GM23248 (cell line): Measurements from ENCODE around the gene BIRC6. TPM values are rescaled to one million over a fixed set of nuclear protein-coding genes. Genes with fewer than 3 reads are reported as not detected.

Experiments
- DNase-seq: peaks from one replicate; pipeline ENCODE4 v3.0.0-alpha.2; 2015
- H2AFZ ChIP-seq: fragments of 200-600 bp; sonication (generic); 2 replicates; pipeline ENCODE4 v1.6.1; 2016; ENCODE audit warnings: antibody characterized with exemption
- H3F3A ChIP-seq: fragments of 200-600 bp; sonication (generic); 2 replicates; pipeline ENCODE4 v1.6.1; 2016; ENCODE audit warnings: mild to moderate bottlenecking, antibody characterized with exemption, mixed run types; ENCODE audit not compliant: insufficient read depth
- H3K27ac ChIP-seq: fragments of 200-600 bp; sonication (generic); 2 replicates; pipeline ENCODE4 v1.5.1; 2016; ENCODE audit warnings: mild to moderate bottlenecking
- H3K27me3 ChIP-seq: fragments of 200-600 bp; sonication (generic); replicated peaks from 2 replicates; pipeline ENCODE4 v1.6.1; 2016; ENCODE audit warnings: mild to moderate bottlenecking; ENCODE audit not compliant: insufficient read depth
- H3K36me3 ChIP-seq: fragments of 200-600 bp; sonication (generic); 2 replicates; pipeline ENCODE4 v1.6.1; 2016; ENCODE audit warnings: low read depth, mild to moderate bottlenecking
- H3K4me1 ChIP-seq: fragments of 200-600 bp; sonication (generic); 2 replicates; pipeline ENCODE4 v1.6.1; 2016; ENCODE audit warnings: mild to moderate bottlenecking; ENCODE audit not compliant: insufficient read depth
- H3K4me2 ChIP-seq: fragments of 200-600 bp; sonication (generic); one replicate; pipeline ENCODE4 v1.6.1; 2016; ENCODE audit warnings: mild to moderate bottlenecking; ENCODE audit not compliant: unreplicated experiment
- H3K4me3 ChIP-seq: fragments of 200-600 bp; sonication (generic); 2 replicates; pipeline ENCODE4 v1.5.1; 2016; ENCODE audit warnings: mild to moderate bottlenecking
- H3K79me2 ChIP-seq: fragments of 200-600 bp; sonication (generic); 2 replicates; pipeline ENCODE4 v1.6.1; 2016; ENCODE audit warnings: mild to moderate bottlenecking; ENCODE audit not compliant: insufficient read depth
- H3K9ac ChIP-seq: fragments of 200-600 bp; sonication (generic); 2 replicates; pipeline ENCODE4 v1.6.1; 2016; ENCODE audit warnings: mild to moderate bottlenecking
- H3K9me2 ChIP-seq: fragments of 200-600 bp; sonication (generic); 2 replicates; pipeline ENCODE4 v1.6.1; 2016; ENCODE audit warnings: mixed run types, mild to moderate bottlenecking, moderate library complexity; ENCODE audit not compliant: insufficient read depth
- H3K9me3 ChIP-seq: fragments of 200-600 bp; sonication (generic); one replicate; pipeline ENCODE4 v1.6.1; 2017; ENCODE audit warnings: low read depth
- H4K20me1 ChIP-seq: fragments of 200-600 bp; sonication (generic); 2 replicates; pipeline ENCODE4 v1.6.0; 2016; ENCODE audit not compliant: insufficient read depth
- EZH2 ChIP-seq: fragments of 200-600 bp; sonication (generic); IDR thresholded peaks from 2 replicates; pipeline ENCODE4 v1.6.1; 2018; ENCODE audit warnings: antibody characterized with exemption, mild to moderate bottlenecking; ENCODE audit not compliant: insufficient read depth, poor library complexity, severe bottlenecking
- EZH2phosphoT487 ChIP-seq: fragments of 200-600 bp; sonication (generic); IDR thresholded peaks from 2 replicates; pipeline ENCODE4 v1.6.1; 2018; ENCODE audit warnings: antibody characterized with exemption, moderate library complexity, mild to moderate bottlenecking, low read depth; ENCODE audit not compliant: insufficient read depth
- WGBS, 2 experiments: methylation state at CpG; one replicate each; pipeline ENCODE4 v1.1.6; 2015 to 2017; ENCODE audit warnings: low lambda C conversion rate in 2 of 2, low coverage in 1 of 2; ENCODE audit errors: missing lambda C conversion rate in 2 of 2; 5-methylcytosine and 5-hydroxymethylcytosine counted together
- in situ Hi-C: fragments of 300-500 bp; cut with MboI; formaldehyde crosslinking; loops from 2 replicates; pipeline ENCODE4 v1.15.0; 2020
- polyA plus RNA-seq: library from polyadenylated mRNA; unstranded; fragments of >200 nt; fragmentation: Nextera tagmentation; extraction: Ambion mirVana; gene quantifications from 2 replicates; pipeline ENCODE4 v1.2.1, GENCODE V29; 2016
- total RNA-seq: library from RNA; depleted of rRNA; stranded (reverse); fragments of >200 nt; shearing (Covaris generic); gene quantifications from 2 replicates; pipeline ENCODE4 v1.2.3, GENCODE V29; 2014

Gene BIRC6
- total and polyA plus RNA-seq, 2 experiments from 2014 or later: 16.0 to 122 TPM

DNA sequence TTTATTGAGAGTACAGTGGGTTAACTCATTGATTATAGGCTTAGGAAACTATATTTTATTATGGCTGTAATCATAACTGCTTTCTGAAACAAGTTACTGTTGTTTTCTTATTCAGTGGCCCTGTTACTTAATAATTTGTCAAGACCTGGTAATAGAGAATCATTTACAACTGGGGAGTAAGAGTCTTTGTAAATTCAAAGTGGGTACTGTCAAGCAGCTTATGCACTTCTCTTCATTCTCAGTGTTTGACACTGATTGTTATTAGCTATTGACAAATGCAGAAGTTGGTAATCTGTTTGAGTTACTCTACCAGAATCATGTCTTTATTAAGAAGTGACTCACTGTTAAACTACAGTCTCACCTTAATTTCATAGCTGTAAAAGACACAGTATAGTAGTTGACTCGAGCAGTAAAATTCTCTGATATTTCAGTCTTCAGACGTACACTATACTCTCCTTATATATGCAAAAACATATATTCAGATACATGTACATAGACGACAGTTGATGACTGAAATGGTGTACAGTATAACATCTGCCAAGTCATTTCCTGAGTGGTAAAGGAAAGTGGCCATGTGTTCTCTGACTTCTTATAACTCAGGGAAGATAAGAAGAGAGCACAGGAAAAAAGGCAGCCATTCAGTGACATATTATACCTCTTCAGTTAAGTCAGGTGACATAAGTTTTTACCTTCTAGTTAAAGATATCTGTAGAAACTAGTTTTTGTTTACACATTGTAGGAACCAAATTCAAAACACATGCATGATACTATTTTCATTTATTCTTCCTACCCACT lies 235.0 kb downstream of the BIRC6 start:
- H3K79me2 ChIP-seq: no peaks in the 10 kb centered on the region
- no peak overlapping the region for H3K27ac ChIP-seq
- H2AFZ ChIP-seq: no peak overlapping the region
- no peak for DNase-seq
- H3K36me3 ChIP-seq: no peaks in the 10 kb centered on the region; the same call in 1 of the 2 replicates
- TF ChIP-seq EZH2phosphoT487: no peak
- no peak for TF ChIP-seq EZH2
- no peaks in the 10 kb centered on the region for H3K9me2 ChIP-seq
- no peaks in the 10 kb centered on the region for H3K9me3 ChIP-seq
- H3K27me3 ChIP-seq: no peaks in the 10 kb centered on the region
- no peak overlapping the region for H3K4me3 ChIP-seq
- H3F3A ChIP-seq: no peaks in the 10 kb centered on the region
- WGBS, 2 experiments: 95 to 96% methylated on average over 3 of the region's 3 CpGs
- no peaks in the 10 kb centered on the region for H4K20me1 ChIP-seq
- no peak overlapping the region for H3K4me2 ChIP-seq
- no peak overlapping the region for H3K9ac ChIP-seq
- in situ Hi-C loops: no loop called here
- no peaks in the 10 kb centered on the region for H3K4me1 ChIP-seq

DNA sequence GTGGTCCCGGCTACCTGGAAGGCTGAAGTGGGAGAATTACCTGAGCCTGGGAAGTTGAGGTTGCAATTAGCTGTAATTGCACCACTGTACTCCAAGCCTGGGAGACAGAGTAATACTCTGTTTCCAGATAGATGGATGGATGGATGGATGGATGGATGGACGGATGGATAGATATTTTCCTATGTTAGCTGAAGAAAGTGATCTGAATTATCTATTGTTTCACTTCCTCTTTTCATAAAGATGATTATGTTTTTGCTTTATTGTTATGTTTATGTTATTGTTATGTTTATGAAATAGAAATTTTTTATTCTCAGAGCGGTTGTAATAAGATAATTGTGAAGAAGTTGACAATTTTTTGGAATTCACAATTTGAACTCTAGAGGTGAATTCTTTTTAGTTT lies 237.8 kb downstream of the BIRC6 start:
- in situ Hi-C loops: no loop called here
- Histone ChIP-seq H3K9me2 (no peaks in the 10 kb centered on the region), H4K20me1 (no peaks in the 10 kb centered on the region), H3K27me3 (no peaks in the 10 kb centered on the region), H3K9me3 (no peaks in the 10 kb centered on the region), H2AFZ (no peak overlapping the region), H3K4me1 (no peaks in the 10 kb centered on the region), H3K79me2 (no peaks in the 10 kb centered on the region), H3F3A (no peaks in the 10 kb centered on the region), H3K9ac (no peak overlapping the region), H3K27ac (no peak overlapping the region), H3K36me3 (peaks cover 6% of the 10 kb centered on the region), H3K4me2 (no peak overlapping the region), H3K4me3 (no peak overlapping the region)
- TF ChIP-seq EZH2 (no peak), EZH2phosphoT487 (no peak)
- DNase-seq: no peak
- WGBS, 2 experiments: 89 to 93% methylated on average over 3 of the region's 3 CpGs

DNA sequence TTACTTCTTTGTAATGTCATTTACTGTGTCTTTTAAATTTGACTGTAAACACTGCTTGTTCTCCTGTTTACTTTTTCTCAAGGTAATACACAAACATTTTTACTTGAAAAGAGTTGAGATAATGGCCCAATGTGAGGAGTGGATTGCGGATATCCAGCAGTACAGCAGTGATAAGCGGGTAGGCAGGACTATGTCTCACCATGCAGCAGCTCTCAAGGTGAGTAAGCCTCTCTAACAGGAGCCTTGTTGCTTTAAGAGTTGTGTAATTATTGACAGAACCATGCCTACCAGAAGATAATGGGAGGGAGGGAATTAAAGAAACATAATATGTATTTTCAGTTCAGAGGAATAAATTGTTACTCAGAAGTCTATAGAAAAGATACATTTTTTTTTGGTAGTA lies 254.5 kb downstream of the BIRC6 start:
- Histone ChIP-seq H3K4me3 (no peak overlapping the region), H3K27ac (no peak overlapping the region), H3K27me3 (no peaks in the 10 kb centered on the region), H3K9me3 (no peaks in the 10 kb centered on the region), H3K4me1 (no peaks in the 10 kb centered on the region), H2AFZ (no peak overlapping the region), H3K79me2 (no peaks in the 10 kb centered on the region), H3F3A (no peaks in the 10 kb centered on the region), H4K20me1 (no peaks in the 10 kb centered on the region), H3K36me3 (peaks cover 51% of the 10 kb centered on the region), H3K9me2 (no peaks in the 10 kb centered on the region), H3K4me2 (no peak overlapping the region), H3K9ac (no peak overlapping the region)
- DNase-seq: no peak
- WGBS, 2 experiments: 98 to 100% methylated on average over 2 of the region's 2 CpGs
- TF ChIP-seq EZH2phosphoT487 (no peak), EZH2 (no peak)
- in situ Hi-C loops: no loop called here

DNA sequence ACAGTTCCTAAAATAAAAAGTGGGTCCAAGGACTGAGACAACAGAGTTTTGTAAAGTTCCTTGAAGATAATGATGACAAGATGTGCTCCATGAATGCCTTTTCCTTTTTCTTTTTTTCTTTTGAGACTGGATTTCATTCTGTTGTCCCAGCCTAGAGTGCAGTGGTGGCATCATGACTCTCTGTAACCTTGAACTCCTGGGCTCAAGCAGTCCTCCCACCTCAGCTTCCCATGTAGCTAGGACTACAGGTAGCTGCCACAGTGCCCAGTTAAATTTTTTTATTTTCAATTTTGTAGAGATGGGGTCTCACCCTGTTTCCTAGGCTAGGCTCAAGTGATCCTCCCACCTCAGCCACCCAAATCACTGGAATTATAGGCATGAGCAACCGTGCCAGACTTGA lies 254.9 kb downstream of the BIRC6 start:
- no peaks in the 10 kb centered on the region for H3K79me2 ChIP-seq
- no peak overlapping the region for H2AFZ ChIP-seq
- no peaks in the 10 kb centered on the region for H3K9me3 ChIP-seq
- no peaks in the 10 kb centered on the region for H4K20me1 ChIP-seq
- H3K4me2 ChIP-seq: no peak overlapping the region
- no peak overlapping the region for H3K27ac ChIP-seq
- no peaks in the 10 kb centered on the region for H3K27me3 ChIP-seq
- no peak overlapping the region for H3K9ac ChIP-seq
- H3K4me3 ChIP-seq: no peak overlapping the region
- 53 to 56% methylated on average over 1 of the region's 1 CpG for WGBS, 2 experiments
- no peak for DNase-seq
- no peaks in the 10 kb centered on the region for H3K9me2 ChIP-seq
- H3K4me1 ChIP-seq: no peaks in the 10 kb centered on the region
- TF ChIP-seq EZH2: no peak
- no peak for TF ChIP-seq EZH2phosphoT487
- peaks cover 52% of the 10 kb centered on the region for H3K36me3 ChIP-seq
- in situ Hi-C loops: no loop called here
- H3F3A ChIP-seq: no peaks in the 10 kb centered on the region
